Fibroblast of skin of abdomen (primary cell): Measurements from ENCODE around the gene G2E3.
"Not testable (repeated sequence)": the region's sequence is repeated elsewhere in the genome, so short reads cannot be mapped to it uniquely, and the experiment has no call there.

Experiments used
- DNase-seq: peaks from one replicate; pipeline ENCODE4 v3.0.0-alpha.2; 2013

The G2E3 gene

DNA sequence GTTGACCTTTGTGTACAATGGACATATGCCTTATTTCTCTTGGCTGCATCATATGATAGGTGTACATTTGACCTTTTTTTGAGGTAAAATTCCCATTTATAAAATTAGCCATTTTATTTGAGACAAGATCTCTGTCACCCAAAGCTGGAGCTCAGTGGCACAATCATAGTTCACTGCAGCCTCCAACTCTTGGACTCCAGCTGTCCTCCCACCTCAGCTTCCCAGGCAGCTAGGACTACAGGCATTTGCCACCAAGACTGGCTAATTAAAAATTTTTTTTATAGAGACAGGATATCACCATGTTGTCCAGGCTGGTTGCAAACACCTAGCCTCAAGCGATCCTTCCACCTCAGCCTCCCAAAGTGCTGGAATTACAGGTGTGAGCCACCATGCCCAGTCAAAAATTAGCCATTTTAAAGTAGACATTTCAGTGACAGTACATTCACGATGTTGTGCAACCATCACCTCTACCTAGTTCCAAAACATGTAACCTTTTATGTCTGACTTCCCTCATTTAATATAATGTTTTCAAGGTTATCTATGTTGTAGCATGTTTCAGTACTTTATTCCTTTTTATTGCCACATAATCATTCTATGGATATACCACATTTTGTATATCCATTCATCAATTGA, 5.4 kb downstream of the G2E3 start:
- DNase-seq, result no peak

DNA sequence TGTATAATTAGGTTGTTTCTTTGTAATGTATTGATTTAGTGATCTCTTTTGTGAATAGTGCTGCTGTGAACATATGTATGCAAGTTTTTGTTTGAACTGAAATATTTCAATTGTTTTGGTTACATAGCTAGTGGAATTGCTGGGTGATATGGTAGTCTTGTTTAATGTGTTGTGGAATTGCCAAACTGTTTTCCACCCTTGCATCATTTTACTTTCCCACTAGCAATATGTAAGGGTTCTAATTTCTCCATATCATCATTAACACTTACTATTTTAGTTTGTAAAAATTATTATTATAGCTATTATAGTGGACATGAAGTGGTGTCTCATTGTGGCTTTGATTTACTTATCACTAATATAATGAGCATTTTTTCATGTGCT, 5.9 kb downstream of the G2E3 start:
- peak; percentile 6 for DNase-seq

DNA sequence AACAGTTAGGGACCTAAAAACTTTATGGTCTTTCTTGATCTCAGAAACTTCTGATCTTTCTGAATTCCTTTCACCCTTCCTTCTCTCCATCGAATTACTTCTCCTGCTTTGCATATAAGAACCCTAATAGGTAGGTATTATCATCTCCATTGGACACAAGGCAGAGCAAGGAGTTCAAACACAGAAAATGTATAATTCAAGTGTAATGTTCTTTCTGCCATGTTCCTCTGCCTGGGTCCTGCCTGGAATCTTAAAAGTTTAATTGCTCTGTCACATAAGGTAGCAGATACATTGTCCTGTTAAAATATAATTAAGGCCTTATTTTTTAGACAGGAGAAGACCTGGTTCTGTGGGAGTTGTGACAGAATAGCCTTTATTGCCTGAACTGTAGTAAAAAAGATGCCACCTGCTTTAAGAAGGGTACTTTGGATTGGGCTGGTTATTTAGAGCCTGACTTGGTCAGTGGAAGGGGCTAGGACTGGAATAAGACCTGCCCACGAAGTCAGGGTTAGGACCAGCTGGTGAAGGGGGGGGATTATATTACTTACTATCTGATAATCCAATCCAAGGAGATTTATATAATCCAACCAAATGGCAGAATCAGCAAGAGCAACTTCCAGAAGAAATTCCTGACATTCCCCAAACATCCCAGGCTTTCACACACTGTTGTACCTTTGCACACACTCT, 10.4 kb downstream of the G2E3 start:
- DNase-seq, result peak; percentile 48

DNA sequence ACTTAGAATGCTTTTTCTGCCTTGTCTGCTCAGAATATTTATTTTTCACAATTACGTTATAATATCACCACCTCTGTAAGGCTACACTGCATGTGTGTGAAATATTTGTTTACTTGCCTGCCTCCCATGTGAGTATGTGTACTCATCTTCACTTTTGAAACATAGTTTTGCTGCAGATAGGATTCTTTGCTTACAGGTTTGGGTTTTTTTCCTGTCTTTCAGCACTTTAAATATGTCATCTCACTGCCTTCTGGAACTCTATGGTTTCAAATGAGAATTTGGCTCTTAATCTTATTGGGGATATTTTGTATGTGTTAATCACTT, 10.9 kb downstream of the G2E3 start:
- DNase-seq, result no peak

DNA sequence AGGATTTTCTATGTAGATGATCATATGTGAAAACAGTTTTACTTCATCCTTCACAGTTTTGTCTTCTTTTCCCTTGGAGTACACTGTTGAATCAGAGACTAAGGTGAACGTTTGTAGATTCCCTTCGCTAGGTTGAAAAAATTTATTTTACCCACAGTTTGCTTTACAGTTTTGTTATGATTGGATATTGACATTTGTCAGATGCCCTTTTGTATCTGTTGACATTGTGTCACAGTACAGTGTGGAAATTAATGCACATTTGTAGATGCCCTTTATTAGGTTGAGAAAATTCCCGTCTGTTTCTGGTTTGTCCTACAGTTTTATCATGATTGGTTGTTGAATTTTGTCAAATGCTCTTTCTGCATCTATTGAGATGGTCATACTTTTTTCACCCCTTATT, 13.3 kb downstream of the G2E3 start:
- no peak for DNase-seq

DNA sequence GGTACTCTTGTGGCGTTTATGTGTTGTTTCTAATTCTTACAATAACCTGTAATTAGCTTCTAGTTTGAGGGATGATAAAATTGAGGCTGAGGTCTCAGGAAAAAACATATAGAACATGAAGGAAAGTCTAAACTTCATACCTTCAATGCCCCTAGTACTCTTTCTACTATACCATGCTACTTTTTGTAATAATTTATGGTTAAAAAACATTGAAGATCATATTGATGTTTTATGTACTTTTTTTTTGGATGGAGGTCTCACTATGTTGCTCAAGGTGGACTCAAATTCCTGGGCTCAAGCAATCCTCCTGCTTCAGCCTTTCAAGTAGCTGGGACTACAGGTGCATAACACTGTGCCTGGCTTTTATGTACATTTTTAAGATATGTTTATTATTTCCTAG, 13.8 kb downstream of the G2E3 start:
- no peak for DNase-seq

DNA sequence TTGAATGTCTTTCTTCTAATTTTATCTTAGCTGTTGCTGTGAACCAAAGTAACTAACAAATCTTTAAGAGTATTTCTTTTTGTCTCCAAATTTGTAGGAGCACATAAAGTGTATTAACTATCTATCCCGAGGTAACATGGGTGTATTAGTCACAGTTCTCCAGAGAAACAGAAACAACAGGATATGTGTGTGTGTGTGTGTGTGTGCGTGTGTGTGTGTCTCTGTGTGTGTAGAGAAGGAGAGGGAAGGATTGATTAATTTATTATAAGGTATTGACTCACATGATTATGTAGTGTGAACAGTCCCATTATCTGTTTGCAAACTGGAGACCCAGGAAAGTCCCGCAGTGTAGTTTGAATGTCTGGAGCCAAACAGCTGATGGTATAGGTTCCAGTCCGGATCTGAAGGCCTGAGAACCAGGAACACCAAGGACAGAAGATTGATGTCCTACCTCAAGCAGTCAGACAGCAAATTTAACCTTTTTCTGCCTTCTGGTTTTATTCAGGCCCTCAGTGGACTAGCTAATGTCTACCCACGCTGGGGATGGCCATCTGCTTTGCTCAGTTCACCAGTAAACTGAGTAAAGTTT, 14.4 kb downstream of the G2E3 start:
- DNase-seq, result peak; percentile 52

DNA sequence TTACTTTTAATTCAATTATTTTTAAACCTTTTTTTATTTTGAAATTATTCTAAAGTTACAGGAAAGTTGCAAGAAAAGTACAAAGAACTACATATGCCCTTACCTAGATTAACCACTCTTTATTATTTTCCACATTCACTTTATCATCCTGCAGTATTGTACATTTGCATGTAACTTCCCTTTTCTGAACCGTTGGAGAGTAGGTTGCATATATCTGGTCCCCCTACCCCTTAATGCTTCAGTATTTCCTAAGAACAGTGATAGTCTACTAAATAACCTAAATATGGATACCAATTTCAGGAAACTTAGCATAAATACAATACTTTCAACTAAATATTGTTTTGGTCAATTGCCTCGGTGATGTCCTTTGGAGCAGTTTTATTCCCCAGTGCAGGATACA, 15.0 kb downstream of the G2E3 start:
- DNase-seq, result no peak

DNA sequence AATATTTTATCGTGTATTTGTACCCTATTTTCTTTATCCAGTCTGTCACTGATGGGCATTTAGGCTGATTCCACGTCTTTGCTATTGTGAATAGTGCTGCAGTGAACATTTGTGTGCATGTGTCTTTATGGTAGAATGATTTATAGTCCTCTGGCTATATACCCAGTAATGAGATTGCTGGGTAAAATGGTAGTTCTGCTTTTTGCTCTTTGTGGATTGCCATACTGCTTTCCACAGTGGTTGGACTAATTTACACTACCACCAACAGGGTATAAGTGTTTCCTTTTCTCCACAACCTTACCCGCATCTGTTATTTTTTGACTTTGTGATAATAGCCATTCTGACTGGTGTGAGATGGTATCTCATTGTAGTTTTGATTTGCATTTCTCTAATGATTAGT, 15.8 kb downstream of the G2E3 start:
- not testable (repeated sequence) for DNase-seq

DNA sequence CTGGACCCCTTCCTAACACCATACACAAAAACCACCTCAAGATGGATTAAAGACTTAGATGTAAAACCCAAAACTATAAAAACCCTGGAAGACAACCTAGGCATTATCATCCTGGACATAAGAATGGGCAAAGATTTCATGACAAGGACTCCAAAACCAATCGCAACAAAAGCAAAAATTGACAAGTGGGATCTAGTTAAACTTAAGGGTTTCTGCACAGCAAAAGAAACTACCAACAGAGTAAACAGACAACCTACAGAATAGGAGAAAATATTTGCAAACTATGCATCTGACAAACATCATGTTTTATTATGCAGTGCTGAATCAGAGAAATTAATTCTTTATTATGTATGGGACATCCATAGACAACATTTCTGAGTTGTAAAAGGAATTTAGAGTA, 17.4 kb downstream of the G2E3 start:
- DNase-seq, result not testable (repeated sequence)

DNA sequence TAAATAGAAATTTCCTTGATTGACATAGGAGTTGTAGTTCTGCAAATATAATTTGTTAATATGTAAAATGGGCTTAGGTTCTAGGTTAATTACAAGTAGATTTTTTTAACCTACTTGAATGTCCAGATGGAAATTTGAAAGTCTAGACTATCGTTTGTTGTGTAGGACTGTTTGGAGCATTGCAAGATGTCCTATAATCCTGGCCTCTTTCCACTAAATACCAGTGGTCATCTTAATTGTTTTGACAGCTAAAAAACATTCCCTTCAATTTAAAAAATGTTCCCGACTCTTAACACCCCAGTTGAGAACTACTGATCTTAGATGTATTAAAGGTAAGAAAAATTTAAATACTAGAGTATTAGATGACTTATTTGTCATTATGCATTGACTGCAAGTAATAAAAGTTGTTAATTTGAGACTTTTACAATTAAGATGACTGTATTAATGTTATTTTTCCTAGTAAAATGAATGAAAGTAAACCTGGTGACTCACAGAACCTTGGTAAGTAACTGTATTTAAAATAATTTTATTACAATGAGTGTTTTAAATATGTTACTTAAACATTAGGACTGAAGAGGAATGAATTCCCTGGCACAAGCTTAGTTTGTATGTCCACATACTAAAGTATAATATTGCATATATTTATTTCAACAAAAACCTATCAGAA, 21.8 kb downstream of the G2E3 start:
- no peak for DNase-seq

DNA sequence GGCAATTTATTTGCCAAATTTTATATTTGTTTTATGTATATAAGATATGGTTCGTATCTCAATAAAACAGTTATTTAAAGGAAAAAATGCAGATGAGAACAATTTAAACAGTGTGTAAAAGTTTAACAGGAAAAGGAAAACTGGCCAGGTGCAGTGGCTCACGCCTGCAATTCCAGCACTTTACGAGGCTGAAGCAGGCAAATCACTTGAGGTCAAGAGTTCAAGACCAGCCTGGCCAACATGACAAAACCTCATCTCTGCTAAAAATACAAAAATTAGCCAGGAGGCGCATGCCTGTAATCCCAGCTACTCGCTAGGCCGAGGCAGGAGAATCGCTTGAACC, 22.3 kb downstream of the G2E3 start:
- DNase-seq, result no peak

DNA sequence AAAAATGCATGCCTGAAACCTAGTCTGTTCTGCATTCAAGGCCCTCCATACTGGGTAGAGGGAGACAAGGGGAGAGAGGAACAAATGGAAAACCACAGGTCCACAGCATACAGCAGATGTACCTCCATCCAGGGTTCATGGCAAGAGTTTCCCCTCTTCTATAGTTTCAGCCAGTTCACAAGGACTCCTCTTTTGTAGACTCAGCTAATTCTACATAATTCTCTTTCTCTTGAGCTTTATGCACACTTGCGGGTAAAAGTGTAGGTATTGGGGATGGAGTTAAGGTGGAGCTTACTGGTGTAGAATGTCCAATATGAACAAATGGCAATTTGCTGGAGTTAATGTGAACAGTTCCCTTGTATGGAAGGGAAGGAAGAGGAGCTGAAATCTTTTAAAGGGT, 23.4 kb downstream of the G2E3 start:
- no peak for DNase-seq

DNA sequence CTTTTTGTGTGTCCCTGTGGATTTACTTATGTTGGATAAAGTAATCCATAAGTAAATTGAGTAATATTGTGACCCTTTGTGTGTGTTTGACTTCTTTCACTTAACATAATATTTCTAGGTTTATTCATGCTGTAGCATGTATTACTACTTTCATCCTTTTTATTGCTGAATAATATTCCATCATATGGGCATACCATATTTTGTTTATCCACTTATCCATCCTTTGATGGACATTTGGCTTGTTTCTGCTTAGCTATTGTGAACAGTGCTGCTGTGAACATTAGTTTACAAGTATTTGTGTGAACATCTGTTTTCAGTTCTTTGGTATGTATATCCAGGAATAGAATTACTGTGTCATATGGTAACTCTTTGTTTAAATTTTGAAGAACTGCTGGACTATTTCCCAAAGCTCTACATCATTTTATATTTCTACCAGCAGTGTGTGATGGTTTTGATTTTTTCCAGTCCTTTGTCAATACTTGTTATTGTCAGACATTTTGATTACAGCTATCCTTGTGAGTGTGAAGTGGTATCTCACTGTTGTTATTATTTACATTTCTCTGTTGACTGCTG, 25.2 kb downstream of the G2E3 start:
- no peak for DNase-seq

DNA sequence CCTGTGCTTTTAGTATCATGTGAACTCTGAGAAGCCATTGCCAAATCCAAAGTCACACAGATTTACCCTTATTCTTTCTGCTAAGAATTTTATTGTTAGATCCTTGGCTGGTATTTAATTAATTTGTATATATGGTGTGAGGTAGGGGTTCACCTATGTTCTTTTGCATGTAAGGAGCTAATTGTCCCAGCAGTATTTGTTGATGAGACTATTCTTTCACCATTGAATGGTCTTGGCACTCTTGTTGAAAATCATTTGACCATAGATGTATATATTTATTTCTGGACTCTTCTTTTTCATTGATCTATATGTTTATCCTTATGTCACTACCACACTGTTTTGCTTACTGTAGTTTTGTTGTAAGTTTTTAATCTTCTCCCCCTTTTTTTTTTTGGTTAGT, 26.2 kb downstream of the G2E3 start:
- no peak for DNase-seq

DNA sequence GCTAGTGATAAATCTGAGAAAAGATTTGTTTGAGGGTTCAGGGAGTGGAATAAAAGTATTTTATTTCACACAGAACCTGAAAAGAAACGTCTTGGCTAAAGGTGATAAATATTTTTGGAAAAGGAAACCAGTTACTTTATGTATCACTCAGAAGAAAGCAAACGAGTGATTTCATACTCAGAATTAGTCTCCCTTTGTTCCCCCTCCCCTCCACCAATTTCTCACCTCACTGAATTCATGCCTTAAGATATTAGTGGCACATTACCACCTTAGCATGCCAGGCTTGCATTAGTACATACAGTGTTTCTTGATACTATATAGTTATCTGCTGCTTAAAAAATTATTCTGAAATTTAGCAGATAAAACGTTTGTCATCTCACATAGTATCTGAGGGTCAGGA, 28.2 kb downstream of the G2E3 start:
- no peak for DNase-seq

DNA sequence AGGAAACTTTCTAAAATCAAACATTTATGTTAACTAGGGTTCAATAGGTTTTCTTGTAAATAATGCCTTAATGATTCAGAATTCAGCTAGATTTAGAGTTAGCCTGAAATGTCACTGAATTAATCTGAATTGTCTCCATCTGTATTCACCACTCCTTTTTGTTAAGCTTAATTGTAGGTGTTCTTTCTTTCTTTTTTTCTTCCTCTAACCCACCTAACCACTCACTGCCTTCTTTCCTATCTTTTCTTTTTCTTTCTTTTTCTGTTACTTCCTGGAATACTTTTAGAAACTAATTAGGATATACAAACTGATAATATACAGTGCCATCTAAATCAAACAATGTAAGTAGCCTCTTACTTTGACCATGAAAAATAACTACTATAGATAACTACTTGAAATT, 29.9 kb downstream of the G2E3 start:
- no peak for DNase-seq

DNA sequence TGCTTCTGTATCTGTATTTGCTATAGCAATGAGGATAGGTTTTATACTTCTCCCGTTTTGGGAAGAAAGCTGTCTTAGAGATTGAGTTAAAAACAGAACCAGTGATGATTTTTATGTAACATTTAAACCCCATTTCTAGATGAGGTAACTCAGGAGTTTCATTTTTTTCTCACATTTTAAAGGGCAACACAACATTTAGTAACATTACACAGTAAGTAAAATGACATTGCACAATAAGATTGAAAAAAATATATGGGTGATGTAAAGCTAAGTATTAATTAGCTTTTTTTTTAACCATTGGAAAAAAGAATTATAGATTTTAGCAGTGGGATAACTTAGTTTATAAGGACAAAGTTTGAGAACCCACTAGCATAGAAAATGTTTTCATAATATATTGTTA, 38.0 kb downstream of the G2E3 start:
- DNase-seq, result no peak

DNA sequence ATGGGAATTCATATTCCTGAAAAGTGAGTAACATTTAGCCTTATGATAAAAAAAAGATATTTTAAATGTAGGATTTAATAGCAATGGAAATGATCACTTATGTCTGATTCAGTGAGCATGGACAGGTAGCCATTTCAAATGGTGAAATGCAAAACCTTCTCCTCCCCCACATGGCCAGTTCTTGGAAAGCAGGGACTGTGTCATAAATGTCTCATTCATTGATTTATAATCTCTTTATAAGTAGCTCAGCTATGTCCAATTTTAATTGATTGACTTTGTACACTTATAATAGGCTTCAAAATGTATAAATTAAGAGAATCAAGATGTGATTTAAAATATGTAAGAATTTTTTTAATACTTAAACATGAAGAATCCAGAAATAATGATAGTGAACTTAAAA, 38.5 kb downstream of the G2E3 start:
- no peak for DNase-seq

DNA sequence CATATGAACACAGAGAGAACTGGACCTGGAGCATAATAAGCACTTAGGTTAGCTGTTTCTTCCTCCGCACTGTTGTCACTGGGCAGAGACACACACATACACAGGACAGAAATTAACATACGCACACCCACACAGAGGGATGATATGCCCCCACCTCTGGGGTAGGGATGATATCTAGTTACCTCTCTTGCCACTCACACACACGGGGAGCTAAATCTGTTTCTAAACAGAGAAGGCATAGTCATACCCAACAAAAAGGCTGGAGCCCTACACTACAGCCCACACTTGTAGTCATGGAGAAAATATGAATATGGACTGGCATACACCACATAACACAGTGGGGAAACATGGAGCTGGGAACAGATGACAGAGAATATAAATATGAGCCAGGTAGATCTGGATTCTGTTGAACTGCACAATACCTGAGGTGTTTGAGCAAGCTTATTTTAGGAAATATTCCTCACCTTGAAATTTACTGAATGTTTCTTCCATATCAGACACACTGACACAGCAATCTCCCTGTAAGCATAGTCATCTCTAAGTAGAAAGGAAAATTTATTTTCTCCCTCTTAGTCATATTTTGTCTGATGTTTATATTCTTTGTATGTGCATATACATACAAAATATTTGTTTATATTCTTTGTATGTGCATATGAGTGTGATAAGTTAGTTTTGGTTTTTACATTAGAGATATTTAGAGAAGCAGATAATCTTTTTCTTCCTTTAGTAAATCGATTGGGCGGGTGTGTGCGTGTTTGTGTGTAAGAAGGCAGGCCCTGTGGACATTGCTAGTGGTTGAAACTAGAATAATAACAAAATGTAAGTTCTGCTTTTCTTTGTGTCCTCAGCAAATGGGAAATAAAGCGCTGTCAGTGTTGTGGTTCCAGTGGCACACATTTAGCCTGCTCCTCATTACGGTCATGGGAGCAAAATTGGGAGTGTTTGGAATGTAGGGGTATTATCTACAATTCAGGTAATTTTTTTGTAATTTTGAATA, 42.3 kb downstream of the G2E3 start:
- no peak for DNase-seq

DNA sequence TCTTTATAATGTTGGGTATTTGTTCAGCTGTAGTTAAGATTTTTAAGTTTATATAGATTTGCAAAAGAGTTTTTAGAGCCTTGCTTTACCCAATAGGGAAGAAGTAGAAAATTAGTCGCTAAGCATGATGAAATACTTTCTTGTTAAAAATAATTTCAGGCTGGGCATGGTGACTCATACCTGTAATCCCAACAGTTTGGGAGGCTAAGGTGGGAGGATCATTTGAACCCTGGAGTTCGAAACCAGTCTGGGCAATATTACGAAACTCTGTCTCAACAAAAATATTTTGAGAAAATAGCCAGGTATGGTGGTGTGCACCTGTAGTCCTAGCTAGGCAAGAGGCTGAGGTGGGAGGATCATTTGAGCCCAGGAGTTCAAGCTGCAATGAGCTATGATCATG, 44.4 kb downstream of the G2E3 start:
- DNase-seq, result no peak

DNA sequence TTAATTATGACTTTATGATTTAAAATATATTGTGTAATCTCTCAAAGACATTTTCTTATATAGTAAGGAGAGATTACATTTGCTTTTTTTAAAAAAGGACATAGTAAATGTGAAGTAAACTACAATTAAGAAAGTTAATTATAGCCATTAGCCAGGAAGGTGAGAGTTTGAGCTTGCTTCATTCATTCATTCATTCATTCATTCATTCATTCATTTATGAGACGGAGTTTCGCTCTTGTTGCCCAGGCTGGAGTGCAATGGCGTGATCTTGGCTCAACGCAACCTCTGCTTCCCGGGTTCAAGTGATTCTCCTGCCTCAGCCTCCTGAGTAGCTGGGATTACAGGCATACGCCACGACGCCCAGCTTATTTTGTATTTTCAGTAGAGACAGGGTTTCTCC, 45.7 kb downstream of the G2E3 start:
- not testable (repeated sequence) for DNase-seq
